Bronchial epithelial cell (primary cell): ENCODE data around the gene KIAA0040. TPM values are rescaled to one million over a fixed set of nuclear protein-coding genes. Genes with fewer than 3 reads are reported as not detected.

Source experiments
- DNase-seq: peaks from one replicate; pipeline ENCODE4 v3.0.0-alpha.2; 2010; ENCODE audit warnings: low read depth
- FAIRE-seq: peaks from 2 replicates; lab custom pipeline; 2011; peaks lifted over from hg19 to GRCh38; lab: Jason Lieb, UNC
- H3K27me3 ChIP-seq: 2 replicates; pipeline ENCODE4 v1.5.1; 2011; ENCODE audit warnings: low read length; ENCODE audit not compliant: control insufficient read depth, insufficient read depth
- H3K36me3 ChIP-seq: 2 replicates; pipeline ENCODE4 v1.5.1; 2011; ENCODE audit warnings: low read length; ENCODE audit not compliant: control insufficient read depth, insufficient read depth
- H3K4me3 ChIP-seq: 2 replicates; pipeline ENCODE4 v1.5.1; 2011; ENCODE audit warnings: mild to moderate bottlenecking, low read depth, low read length, control low read depth
- CTCF ChIP-seq: IDR thresholded peaks from 2 replicates; pipeline ENCODE4 v1.5.1; 2011; ENCODE audit warnings: mild to moderate bottlenecking, moderate library complexity, low read length, control low read depth, inconsistent platforms; ENCODE audit not compliant: insufficient read depth, severe bottlenecking
- total RNA-seq: library from RNA; depleted of rRNA; stranded (reverse); fragments of >200 nt; gene quantifications from 2 replicates; pipeline ENCODE4 v1.2.1, GENCODE V29; 2014

Gene KIAA0040
- total RNA-seq, 1 donor from 2014 or later: 3.9 TPM

- H3K36me3 ChIP-seq: no peaks in the 10 kb centered on the region
- DNase-seq (no peak), FAIRE-seq (no peak)
- H3K27me3 ChIP-seq: no peaks in the 10 kb centered on the region
- no peak overlapping the region for H3K4me3 ChIP-seq
- TF ChIP-seq CTCF: no peak
Observed at GRCh38 chr1:175208773-175209492, 16.4 kb upstream of the KIAA0040 start.

- no peak for TF ChIP-seq CTCF
- Histone ChIP-seq H3K4me3 (no peak overlapping the region), H3K36me3 (no peaks in the 10 kb centered on the region), H3K27me3 (no peaks in the 10 kb centered on the region)
- DNase-seq: no peak
- no peak for FAIRE-seq
Observed at GRCh38 chr1:175207971-175208370, 15.4 kb upstream of the KIAA0040 start.

- FAIRE-seq: no peak
- H3K4me3 ChIP-seq: no peak overlapping the region
Observed at GRCh38 chr1:175206687-175207086, 14.1 kb upstream of the KIAA0040 start.

GRCh38 chr1:175204330-175204729 is 11.8 kb upstream of the KIAA0040 start:
- no peak for FAIRE-seq

More at GRCh38 chr1:175206687-175207086, 14.1 kb upstream of the KIAA0040 start:
- Histone ChIP-seq H3K27me3 (no peaks in the 10 kb centered on the region), H3K36me3 (no peaks in the 10 kb centered on the region)
- peak; percentile 87 for DNase-seq
- TF ChIP-seq CTCF: no peak

GRCh38 chr1:175203570-175204068 is 11.0 kb upstream of the KIAA0040 start:
- no peak overlapping the region for H3K4me3 ChIP-seq
- FAIRE-seq (no peak), DNase-seq (no peak)
- no peaks in the 10 kb centered on the region for H3K36me3 ChIP-seq
- no peak for TF ChIP-seq CTCF
- peaks cover 2% of the 10 kb centered on the region for H3K27me3 ChIP-seq

More at GRCh38 chr1:175204330-175204729, 11.8 kb upstream of the KIAA0040 start:
- no peak overlapping the region for H3K4me3 ChIP-seq
- TF ChIP-seq CTCF: no peak
- H3K36me3 ChIP-seq: no peaks in the 10 kb centered on the region
- peaks cover 2% of the 10 kb centered on the region for H3K27me3 ChIP-seq
- no peak for DNase-seq
